Right ventricle myocardium superior (tissue), 1 donor: ENCODE results near the gene PDE7B. TPM values are rescaled to one million over a fixed set of nuclear protein-coding genes. Genes with fewer than 3 reads are reported as not detected.

ENCODE experiments used
- ATAC-seq: fragments of 200-7000 bp; cut with Tn5 transposase; one replicate; pipeline ENCODE4 v1.9.1; 2020; ENCODE audit warnings: mild to moderate bottlenecking; ENCODE audit not compliant: poor library complexity
- DNase-seq: peaks from one replicate; pipeline ENCODE4 v3.0.0-alpha.2; 2020
- intact Hi-C: fragments of 100-400 bp; cut with DNase I; formaldehyde crosslinking; loops from one replicate; pipeline ENCODE4 v1.11.2; 2022
- total RNA-seq: library from RNA; stranded (reverse); fragmentation: NEBNext Ultra II Directional; extraction: Animal tissue kit (Norgen Biotek cat#: 25700); gene quantifications from one replicate; pipeline ENCODE4 v1.2.1, GENCODE V29; 2021
- donor health status: DM: no; HTN: yes; CAD: no; lungs with severe emphysema.

The PDE7B gene
- total RNA-seq, 1 donor from 2014 or later = 18.6 TPM

DNA sequence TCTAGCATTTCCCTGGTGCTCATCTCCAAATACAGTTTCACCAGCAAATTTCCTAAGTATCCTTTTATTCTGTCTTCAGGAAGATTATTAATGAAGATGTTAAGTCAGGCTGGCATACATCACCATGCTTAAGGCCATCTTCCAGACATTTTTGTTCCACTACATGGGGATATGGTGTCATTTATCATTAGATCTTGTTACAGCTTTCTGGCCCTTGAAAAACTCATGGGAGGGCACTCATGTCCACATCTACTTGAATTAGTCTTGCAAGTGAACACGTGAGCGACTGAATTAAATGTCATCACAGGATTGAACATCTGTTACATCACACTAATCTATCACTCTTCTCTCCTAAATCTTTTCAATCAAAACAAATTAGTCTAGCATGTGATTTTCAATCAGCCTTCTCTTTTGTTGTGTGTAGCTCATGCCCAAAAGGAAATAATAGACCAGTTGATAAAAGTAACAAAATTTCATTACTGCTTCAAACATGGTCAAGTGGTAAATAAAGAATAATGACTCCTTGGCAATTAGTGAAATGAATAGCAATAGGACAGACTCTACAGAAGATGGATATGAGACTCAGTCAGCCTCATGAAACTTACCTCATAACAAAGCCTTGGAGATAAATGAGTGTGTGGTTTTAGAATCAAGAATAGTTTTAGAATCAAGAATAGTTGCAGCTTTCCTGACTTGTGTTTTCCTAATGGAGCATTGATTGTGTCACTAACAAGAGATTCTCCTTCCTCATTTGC lies 318.1 kb downstream of the PDE7B start:
- intact Hi-C loops = no loop called here
- DNase-seq = no peak
- ATAC-seq = no peak

DNA sequence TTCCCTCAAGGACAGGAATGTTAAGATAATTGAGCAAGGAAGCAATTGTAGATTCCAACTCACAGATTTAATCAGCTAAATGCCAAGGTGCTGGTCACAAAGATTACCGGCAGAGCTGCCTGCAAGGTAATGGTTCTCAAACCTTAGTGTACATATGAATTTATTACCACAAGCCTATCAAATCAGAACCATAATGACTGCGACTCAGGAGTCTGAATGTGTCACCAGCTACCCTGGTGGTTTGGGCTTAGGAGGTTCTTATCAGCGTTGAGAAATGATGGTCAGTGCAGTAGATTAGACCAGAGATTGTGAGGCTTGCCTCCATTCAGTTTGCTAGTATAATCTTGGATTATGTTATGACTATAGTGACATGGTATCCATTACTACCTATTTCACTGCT lies 319.7 kb downstream of the PDE7B start:
- intact Hi-C loops = no loop called here

GRCh38 chr6:136173519-136174507 lies 322.3 kb downstream of the PDE7B start:
- peak; percentile 84 for ATAC-seq
- intact Hi-C loops = no loop called here
- DNase-seq = peak; percentile 44

More for the DNA sequence above, 319.7 kb downstream of the PDE7B start:
- DNase-seq = no peak
- no peak for ATAC-seq

DNA sequence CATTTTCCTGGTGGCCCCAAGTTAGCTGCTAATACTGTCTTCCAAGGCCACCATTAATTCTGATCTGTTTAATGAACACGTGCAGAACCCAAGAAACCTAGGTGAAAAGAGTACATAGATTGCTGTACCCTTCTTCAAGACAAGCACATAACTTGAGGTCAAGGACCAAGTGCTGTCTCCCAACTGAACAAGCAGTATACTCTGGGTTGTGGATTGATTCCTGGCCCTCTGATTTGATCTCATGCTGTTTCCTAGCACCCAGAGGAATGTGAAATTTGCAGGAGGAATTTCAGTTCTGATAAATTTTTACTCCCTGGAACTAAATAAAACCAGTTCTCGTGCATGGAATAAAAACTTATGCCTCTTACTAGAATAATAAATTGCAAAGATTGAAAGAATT lies 323.0 kb downstream of the PDE7B start:
- intact Hi-C loops = no loop called here
- DNase-seq (no peak), ATAC-seq (peak; percentile 21)

DNA sequence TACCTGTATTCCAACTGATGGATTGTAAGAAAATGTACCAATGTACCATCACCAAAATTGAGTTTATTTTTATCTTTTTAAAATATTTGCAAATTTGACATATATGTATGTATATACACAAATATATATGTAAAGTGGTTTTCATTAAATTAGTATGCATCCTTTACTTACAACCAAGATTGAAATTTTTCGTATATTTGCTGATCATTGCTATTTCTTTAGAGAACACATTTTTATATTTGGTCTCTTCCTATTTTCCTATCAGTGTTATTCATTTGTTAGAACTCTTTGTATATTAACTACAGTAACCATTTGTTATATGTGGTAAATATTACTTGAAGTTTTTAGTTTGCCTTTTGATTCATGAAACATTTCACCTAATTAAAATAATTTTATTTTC lies 324.4 kb downstream of the PDE7B start:
- intact Hi-C loops = no loop called here
- no peak for DNase-seq
- no peak for ATAC-seq

GRCh38 chr6:136178749-136179148 lies 327.2 kb downstream of the PDE7B start:
- ATAC-seq (no peak), DNase-seq (no peak)
- intact Hi-C loops = no loop called here

- DNase-seq (no peak), ATAC-seq (peak; percentile 33)
- intact Hi-C loops = no loop called here
These were observed 329.4 kb downstream of the PDE7B start for GRCh38 chr6:136180704-136181511.

- ATAC-seq (peak; percentile 38), DNase-seq (no peak)
- intact Hi-C loops = no loop called here
These were observed 330.0 kb downstream of the PDE7B start for GRCh38 chr6:136181512-136181833.

GRCh38 chr6:136181861-136182260 lies 330.4 kb downstream of the PDE7B start:
- DNase-seq (no peak), ATAC-seq (no peak)
- intact Hi-C loops = no loop called here

DNA sequence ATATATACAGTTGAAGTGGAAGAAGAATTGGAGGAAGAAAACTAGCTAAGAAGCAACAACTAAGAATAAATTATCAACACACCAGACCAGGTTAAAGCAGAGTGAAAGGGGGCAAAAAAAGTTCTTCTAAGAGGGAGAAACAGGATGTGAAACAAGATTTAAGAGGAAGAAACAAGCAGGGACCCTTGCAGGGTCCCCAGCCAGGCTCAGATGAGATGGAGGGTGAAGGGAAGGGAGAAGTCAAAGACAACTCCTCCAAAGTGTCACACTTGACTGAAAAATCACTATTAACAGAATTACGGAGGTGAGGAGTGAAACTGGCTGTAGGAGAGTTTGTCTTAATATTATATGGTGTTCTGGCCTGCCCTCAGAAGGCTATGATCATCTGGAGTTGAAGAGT lies 333.2 kb downstream of the PDE7B start:
- no peak for ATAC-seq
- intact Hi-C loops = no loop called here
- no peak for DNase-seq

DNA sequence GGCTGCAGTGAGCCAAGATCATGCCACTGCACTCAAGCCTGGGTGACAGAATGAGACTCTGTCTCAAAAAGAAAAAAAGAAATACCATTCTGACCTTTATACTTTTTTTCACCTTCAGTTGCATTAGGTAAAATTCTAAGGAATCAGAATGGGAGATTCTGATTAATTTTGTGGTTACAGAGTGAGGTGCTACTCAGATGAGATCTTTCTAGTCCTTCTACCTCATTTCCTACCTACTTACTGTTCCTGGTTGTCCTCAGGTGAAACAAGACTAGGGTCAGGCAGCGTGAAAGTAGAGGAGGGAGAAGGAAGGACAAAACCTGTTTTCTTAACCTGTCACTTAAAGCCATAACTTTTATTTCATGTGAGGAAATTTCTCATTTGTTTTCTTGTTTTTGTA lies 334.9 kb downstream of the PDE7B start:
- no peak for ATAC-seq
- intact Hi-C loops = no loop called here
- DNase-seq = no peak

DNA sequence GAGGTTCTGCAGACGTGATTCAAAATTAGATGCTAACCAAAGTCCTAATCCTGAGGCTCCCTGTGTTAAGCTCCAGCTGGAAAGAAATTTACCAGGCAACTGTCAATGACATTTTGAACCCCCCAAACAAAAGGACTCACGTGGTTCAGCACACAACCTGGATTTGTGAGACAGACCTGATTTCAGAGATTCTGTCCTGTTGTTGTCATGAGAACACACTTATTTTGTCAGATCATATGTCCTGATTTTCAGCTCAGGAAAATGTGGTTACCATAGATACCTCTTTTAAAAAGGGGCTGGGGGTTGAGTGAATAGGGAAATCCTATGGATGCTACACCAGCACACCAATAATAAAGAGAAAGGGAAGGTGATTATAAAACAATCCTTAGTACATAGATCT lies 337.0 kb downstream of the PDE7B start:
- no peak for ATAC-seq
- DNase-seq = no peak
- intact Hi-C loops = no loop called here

- ATAC-seq (no peak), DNase-seq (no peak)
- intact Hi-C loops = no loop called here
These were observed 337.6 kb downstream of the PDE7B start for GRCh38 chr6:136189104-136189503.

DNA sequence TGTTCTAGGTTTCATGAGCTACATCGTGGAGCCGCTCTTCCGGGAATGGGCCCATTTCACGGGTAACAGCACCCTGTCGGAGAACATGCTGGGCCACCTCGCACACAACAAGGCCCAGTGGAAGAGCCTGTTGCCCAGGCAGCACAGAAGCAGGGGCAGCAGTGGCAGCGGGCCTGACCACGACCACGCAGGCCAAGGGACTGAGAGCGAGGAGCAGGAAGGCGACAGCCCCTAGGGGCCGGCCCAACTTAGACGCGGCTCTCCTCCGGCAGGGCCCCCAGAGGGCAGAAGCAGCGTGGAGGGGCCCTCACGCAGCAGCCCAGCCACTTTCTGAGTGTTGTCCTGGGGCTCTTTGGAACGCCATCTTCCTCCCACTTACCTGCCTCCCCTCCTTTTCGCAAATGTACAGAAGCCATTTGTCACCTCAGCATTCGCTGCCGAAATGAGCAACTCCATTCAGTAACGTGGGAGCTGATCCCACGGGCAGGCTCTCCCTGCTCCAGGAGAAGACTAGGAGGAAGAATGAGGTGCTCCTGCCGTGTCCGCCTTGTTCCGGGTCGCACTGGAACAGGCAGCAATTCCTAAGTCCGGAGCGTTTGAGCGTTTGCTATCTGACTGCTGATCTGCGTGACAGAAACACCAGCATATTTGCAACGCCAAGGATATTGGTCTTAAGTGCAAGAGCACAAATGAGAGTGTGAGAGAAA lies 340.3 kb downstream of the PDE7B start:
- DNase-seq (no peak), ATAC-seq (no peak)
- intact Hi-C loops = no loop called here

DNA sequence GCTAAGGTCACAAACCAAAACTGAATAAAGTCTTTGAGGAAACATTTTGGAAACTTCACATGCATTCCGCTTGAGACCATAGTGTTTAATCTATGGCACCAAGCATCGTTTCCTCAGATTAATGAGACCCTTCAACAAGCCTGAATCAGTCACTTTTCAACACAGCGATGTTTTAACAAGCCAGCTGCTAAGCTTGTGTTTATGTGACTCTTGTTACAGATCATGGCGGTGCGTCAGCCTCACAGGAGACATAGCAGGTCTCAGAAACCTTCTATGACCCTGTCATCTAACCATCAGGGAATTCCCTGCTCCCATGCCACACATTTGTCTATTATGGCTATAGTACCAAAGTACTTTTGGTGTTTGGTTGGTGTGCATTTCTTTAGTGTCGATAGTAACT lies 341.4 kb downstream of the PDE7B start:
- intact Hi-C loops = no loop called here
- ATAC-seq = no peak

DNA sequence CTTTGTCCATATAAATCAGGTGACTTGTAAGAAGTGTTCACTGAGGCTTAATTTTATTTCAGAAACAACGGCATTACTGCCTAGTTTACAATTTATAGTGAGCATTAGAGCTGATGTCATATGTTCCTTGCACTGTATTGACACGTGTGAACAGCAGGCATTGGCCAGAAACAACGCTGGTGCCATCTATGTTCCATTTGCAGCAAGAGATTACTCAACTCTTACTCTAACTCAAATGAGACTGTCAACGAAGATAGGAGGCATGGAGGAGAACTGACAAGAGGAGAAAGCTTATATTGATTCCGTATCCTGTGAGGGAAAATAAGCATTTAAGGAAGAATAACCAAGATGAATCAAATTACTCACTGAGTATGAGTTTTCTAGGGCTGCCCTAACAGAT lies 350.2 kb downstream of the PDE7B start:
- ATAC-seq (no peak), DNase-seq (no peak)
- intact Hi-C loops = no loop called here

More for the DNA sequence above, 341.4 kb downstream of the PDE7B start:
- DNase-seq = no peak

DNA sequence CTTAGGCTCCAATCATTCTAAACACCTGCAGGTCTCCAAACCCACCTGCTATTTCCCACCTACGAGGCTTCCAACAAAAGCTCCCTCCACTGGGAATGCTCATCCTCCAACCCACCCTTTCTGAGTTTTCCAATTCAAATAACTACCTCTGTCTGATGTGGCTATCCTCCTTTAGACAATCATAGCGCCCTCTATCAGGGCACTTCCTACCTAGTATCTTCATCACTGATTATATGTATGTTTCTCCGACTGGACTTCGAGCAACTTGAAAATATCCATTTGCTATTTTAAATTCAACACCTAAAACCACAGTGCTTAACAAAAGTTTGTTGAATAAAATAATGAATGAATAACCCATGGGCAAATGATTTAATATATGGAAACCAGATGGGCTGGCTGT lies 357.3 kb downstream of the PDE7B start:
- intact Hi-C loops = no loop called here
- ATAC-seq (no peak), DNase-seq (no peak)

GRCh38 chr6:136209496-136209895 lies 358.0 kb downstream of the PDE7B start:
- DNase-seq = no peak
- intact Hi-C loops = no loop called here
- ATAC-seq = no peak
